HepG2 (cell line): ENCODE results near the gene ADAMTS17. TPM values are rescaled to one million over a fixed set of nuclear protein-coding genes. Genes with fewer than 3 reads are reported as not detected.

ENCODE experiments used
- ATAC-seq: fragments of 200-7000 bp; cut with Tn5 transposase; 3 replicates; pipeline ENCODE4 v1.9.1; 2020; ENCODE audit warnings: mild to moderate bottlenecking, moderate library complexity
- BruUV-seq: library from RNA; stranded (reverse); fragments of 400-500 nt; replicated peaks from 2 replicates; lab custom pipeline; 2021; lab: Mats Ljungman, UMichigan
- CTCF ChIA-PET: fragments of 300-600 bp; formaldehyde crosslinking; extraction: SDS; loops from one replicate; lab custom pipeline; 2021; ENCODE audit warnings: low total read pairs, inconsistent platforms, low intra/inter-chr PET ratio; lab: Yijun Ruan, JAX
- POLR2A ChIA-PET: fragments of 350-600 bp; sonication (Branson Sonifier 250); formaldehyde crosslinking; loops from one replicate; lab custom pipeline; 2020; ENCODE audit warnings: antibody characterized with exemption, inconsistent platforms; lab: Yijun Ruan, JAX
- DNase-seq: peaks from one replicate; pipeline ENCODE4 v3.0.0-alpha.2; 2015; ENCODE audit warnings: low spot score
- FAIRE-seq: peaks from 3 replicates; lab custom pipeline; 2011; peaks lifted over from hg19 to GRCh38; lab: Jason Lieb, UNC
- H2AFZ ChIP-seq: one replicate; pipeline ENCODE4 v1.6.1; 2011; ENCODE audit warnings: low read length, inconsistent platforms
- H3K27ac ChIP-seq: fragments of 300-600 bp; 3 replicates; pipeline ENCODE4 v1.8.0; 2011; ENCODE audit warnings: mixed run types, mild to moderate bottlenecking, mixed read lengths, low read length, inconsistent platforms; ENCODE audit not compliant: insufficient read depth; ENCODE audit errors: extremely low read length
- H3K27me3 ChIP-seq, 2 experiments: fragments of 200-600 bp in 1 of 2; 2 replicates in 1 of 2; 3 replicates in 1 of 2; pipeline versions ENCODE4 v1.6.0 to v1.8.0; 2011; ENCODE audit warnings: low read length in 2 of 2, mild to moderate bottlenecking in 2 of 2, moderate library complexity in 2 of 2, inconsistent platforms in 1 of 2; ENCODE audit not compliant: insufficient read depth in 2 of 2, control insufficient read depth in 1 of 2
- H3K36me3 ChIP-seq, 2 experiments: fragments of 200-600 bp in 1 of 2; replicated peaks in 1 of 2; 2 replicates in 1 of 2; 3 replicates in 1 of 2; pipeline versions ENCODE4 v1.5.1 to v1.8.0; 2011; ENCODE audit warnings: low read length in 2 of 2, inconsistent platforms in 1 of 2; ENCODE audit not compliant: insufficient read depth in 2 of 2, control insufficient read depth in 1 of 2
- H3K4me1 ChIP-seq: 2 replicates; pipeline ENCODE4 v1.5.1; 2012; ENCODE audit warnings: low read length, inconsistent platforms; ENCODE audit not compliant: insufficient read depth
- H3K4me2 ChIP-seq: 2 replicates; pipeline ENCODE4 v1.6.0; 2011; ENCODE audit warnings: low read depth, low read length, inconsistent platforms
- H3K4me3 ChIP-seq, 3 experiments: fragments of 200-600 bp in 1 of 3; sonication (generic), shearing (Covaris generic) in 1 of 3; replicated peaks in 1 of 3; 2 replicates each; pipeline ENCODE4 v1.5.1; 2011 to 2016; ENCODE audit warnings: low read length in 3 of 3, inconsistent platforms in 2 of 3, low read depth in 2 of 3, mild to moderate bottlenecking in 2 of 3, control low read depth in 1 of 3, mixed read lengths in 1 of 3; ENCODE audit not compliant: insufficient read depth in 1 of 3
- H3K79me2 ChIP-seq: one replicate; pipeline ENCODE4 v1.6.1; 2011; ENCODE audit warnings: low read length, inconsistent platforms; ENCODE audit not compliant: insufficient read depth
- H3K9ac ChIP-seq: 2 replicates; pipeline ENCODE4 v1.6.0; 2011; ENCODE audit warnings: mild to moderate bottlenecking, low read depth, low read length, inconsistent platforms; ENCODE audit not compliant: insufficient read depth
- H3K9me3 ChIP-seq: 2 replicates; pipeline ENCODE4 v1.5.1; 2012; ENCODE audit warnings: mild to moderate bottlenecking, low read length
- H4K20me1 ChIP-seq: 2 replicates; pipeline ENCODE4 v1.6.0; 2011; ENCODE audit warnings: inconsistent platforms, mild to moderate bottlenecking, low read length, moderate library complexity; ENCODE audit not compliant: insufficient read depth
- GABPB1 ChIP-seq: IDR thresholded peaks from 2 replicates; pipeline ENCODE4 v1.6.1; 2016; ENCODE audit warnings: mild to moderate bottlenecking, missing genetic modification reagents, moderate library complexity, missing compliant biosample characterization
- HNRNPLL ChIP-seq: fragments of 200-400 bp; formaldehyde crosslinking; IDR thresholded peaks from 2 replicates; pipeline ENCODE4 v1.6.1; 2017; ENCODE audit warnings: mild to moderate bottlenecking, low read depth, low read length; ENCODE audit not compliant: poor library complexity, severe bottlenecking
- ZFP1 ChIP-seq: IDR thresholded peaks from 2 replicates; pipeline ENCODE4 v1.6.1; 2016
- ZNF674 ChIP-seq: sonication (generic); formaldehyde crosslinking; IDR thresholded peaks from 2 replicates; pipeline ENCODE4 v1.5.0; 2020; ENCODE audit warnings: low read depth, mild to moderate bottlenecking, missing genetic modification reagents
- ZNF850 ChIP-seq: sonication (generic); formaldehyde crosslinking; conservative IDR thresholded peaks from 2 replicates; pipeline ENCODE4 v1.9.0; 2021; ENCODE audit warnings: mild to moderate bottlenecking, missing genetic modification reagents
- WGBS: methylation state at CpG from one replicate; pipeline ENCODE4 v1.1.6; 2017; ENCODE audit warnings: low lambda C conversion rate; 5-methylcytosine and 5-hydroxymethylcytosine counted together
- in situ Hi-C: cut with HindIII; loops from 2 replicates; pipeline ENCODE4 v1.10.0; 2017; ENCODE audit warnings: low pct_unique_long_range_greater_than_20kb; ENCODE audit not compliant: extremely low pct_ligation_motif_present
- intact Hi-C: fragments of 100-400 bp; cut with micrococcal nuclease; formaldehyde crosslinking; loops from one replicate; pipeline ENCODE4 v1.10.0; 2022; ENCODE audit not compliant: unreplicated experiment
- polyA plus RNA-seq, 8 experiments: library from polyadenylated mRNA; depleted of rRNA in 3 of 8; stranded (reverse) in 7 of 8; unstranded in 1 of 8; fragments of >200 nt; fragmentation: Illumina TruSeq in 4 of 8; extraction: Trizol in 4 of 8; gene quantifications; 2 replicates each; pipeline versions ENCODE4 v1.2.1 to v1.2.3, GENCODE V29; 2011 to 2016; ENCODE audit warnings: low read depth in 4 of 8, missing spikeins in 1 of 8, mixed read lengths in 1 of 8; ENCODE audit not compliant: insufficient read depth in 1 of 8
- total RNA-seq, 5 experiments: library from RNA; depleted of rRNA; stranded (reverse); fragments of >200 nt; fragmentation: Illumina TruSeq; extraction: Trizol; gene quantifications; 2 replicates each; pipeline ENCODE4 v1.2.3, GENCODE V29; 2016; ENCODE audit warnings: low read depth in 1 of 5
- TF ChIP-seq, protein P1 (sequence below): sonication (generic); formaldehyde crosslinking; IDR thresholded peaks from 2 replicates; pipeline ENCODE4 v1.4.0; 2020; ENCODE audit warnings: missing genetic modification reagents
- TF ChIP-seq, protein P2 (sequence below): IDR thresholded peaks from 2 replicates; pipeline ENCODE4 v1.6.1; 2016
- TF ChIP-seq, protein P3 (sequence below): sonication (generic); formaldehyde crosslinking; IDR thresholded peaks from 2 replicates; pipeline ENCODE4 v1.8.1; 2022; ENCODE audit warnings: mild to moderate bottlenecking, missing genetic modification reagents

Gene ADAMTS17
- total and polyA plus RNA-seq, 2 of the 13 experiments (the other 11 are each of a cell fraction or from before 2014, with no cell fraction given), result 0.02 to 0.04 TPM

DNA sequence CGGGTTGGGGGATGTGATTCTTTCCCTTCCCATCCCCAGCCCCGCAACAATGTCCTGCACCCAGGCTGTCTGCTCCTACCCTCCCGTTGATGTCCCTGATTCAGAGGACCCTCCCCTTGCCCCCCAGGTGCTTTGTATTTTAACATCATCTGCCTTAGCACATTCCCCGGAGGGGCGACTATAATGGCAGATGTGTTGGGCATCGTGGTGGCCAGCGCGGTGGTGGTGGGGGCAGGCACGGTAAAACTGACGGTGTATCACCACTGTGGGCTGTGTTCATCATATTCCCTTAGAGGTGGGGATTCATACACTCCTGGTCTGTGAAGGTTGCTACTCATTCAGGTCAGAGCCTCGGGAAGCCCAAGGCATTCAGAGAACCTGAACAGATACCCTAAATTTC is 173.0 kb downstream of the ADAMTS17 start:
- no peak for ATAC-seq
- intact Hi-C loops, result no loop called here
- H3K4me2 ChIP-seq, result no peak overlapping the region
- no peak for DNase-seq
- no peaks in the 10 kb centered on the region for H3K79me2 ChIP-seq
- no peak for FAIRE-seq
- BruUV-seq, result no TSS peak
- in situ Hi-C loops, result no loop called here
- H3K27ac ChIP-seq, result no peak overlapping the region
- 67% methylated on average over 11 of the region's 11 CpGs for WGBS
- H3K9ac ChIP-seq, result no peak overlapping the region
- H3K27me3 ChIP-seq, result no peaks in the 10 kb centered on the region
- no peaks in the 10 kb centered on the region for H4K20me1 ChIP-seq
- CTCF ChIA-PET, result no interaction called here
- no peak overlapping the region for H3K4me3 ChIP-seq
- H3K36me3 ChIP-seq, result no peaks in the 10 kb centered on the region
- POLR2A ChIA-PET, result no interaction called here
- H3K4me1 ChIP-seq, result peaks cover 5% of the 10 kb centered on the region; the same call in 1 of the 2 replicates
- TF ChIP-seq ZNF674 (no peak), GABPB1 (CRISPR knock-in tag) (no peak), ZNF850 (CRISPR knock-in tag) (no peak), HNRNPLL (no peak), ZFP1 (CRISPR knock-in tag) (no peak)
- TF ChIP-seq, protein P1, sequence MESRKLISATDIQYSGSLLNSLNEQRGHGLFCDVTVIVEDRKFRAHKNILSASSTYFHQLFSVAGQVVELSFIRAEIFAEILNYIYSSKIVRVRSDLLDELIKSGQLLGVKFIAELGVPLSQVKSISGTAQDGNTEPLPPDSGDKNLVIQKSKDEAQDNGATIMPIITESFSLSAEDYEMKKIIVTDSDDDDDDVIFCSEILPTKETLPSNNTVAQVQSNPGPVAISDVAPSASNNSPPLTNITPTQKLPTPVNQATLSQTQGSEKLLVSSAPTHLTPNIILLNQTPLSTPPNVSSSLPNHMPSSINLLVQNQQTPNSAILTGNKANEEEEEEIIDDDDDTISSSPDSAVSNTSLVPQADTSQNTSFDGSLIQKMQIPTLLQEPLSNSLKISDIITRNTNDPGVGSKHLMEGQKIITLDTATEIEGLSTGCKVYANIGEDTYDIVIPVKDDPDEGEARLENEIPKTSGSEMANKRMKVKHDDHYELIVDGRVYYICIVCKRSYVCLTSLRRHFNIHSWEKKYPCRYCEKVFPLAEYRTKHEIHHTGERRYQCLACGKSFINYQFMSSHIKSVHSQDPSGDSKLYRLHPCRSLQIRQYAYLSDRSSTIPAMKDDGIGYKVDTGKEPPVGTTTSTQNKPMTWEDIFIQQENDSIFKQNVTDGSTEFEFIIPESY (CRISPR knock-in tag), result no peak
- TF ChIP-seq, protein P2, sequence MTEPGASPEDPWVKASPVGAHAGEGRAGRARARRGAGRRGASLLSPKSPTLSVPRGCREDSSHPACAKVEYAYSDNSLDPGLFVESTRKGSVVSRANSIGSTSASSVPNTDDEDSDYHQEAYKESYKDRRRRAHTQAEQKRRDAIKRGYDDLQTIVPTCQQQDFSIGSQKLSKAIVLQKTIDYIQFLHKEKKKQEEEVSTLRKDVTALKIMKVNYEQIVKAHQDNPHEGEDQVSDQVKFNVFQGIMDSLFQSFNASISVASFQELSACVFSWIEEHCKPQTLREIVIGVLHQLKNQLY (CRISPR knock-in tag), result no peak
- TF ChIP-seq, protein P3, sequence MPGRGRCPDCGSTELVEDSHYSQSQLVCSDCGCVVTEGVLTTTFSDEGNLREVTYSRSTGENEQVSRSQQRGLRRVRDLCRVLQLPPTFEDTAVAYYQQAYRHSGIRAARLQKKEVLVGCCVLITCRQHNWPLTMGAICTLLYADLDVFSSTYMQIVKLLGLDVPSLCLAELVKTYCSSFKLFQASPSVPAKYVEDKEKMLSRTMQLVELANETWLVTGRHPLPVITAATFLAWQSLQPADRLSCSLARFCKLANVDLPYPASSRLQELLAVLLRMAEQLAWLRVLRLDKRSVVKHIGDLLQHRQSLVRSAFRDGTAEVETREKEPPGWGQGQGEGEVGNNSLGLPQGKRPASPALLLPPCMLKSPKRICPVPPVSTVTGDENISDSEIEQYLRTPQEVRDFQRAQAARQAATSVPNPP (CRISPR knock-in tag), result no peak
- H3K9me3 ChIP-seq, result peaks cover 19% of the 10 kb centered on the region
- no peak overlapping the region for H2AFZ ChIP-seq
